Neural progenitor cell (in vitro differentiated cells): Measurements from ENCODE around the gene P4HA1.

Experiments used
- CTCF ChIP-seq: fragments of 200-600 bp; sonication (generic); IDR thresholded peaks from 2 replicates; pipeline ENCODE4 v1.5.1; 2017; ENCODE audit warnings: antibody characterized with exemption, mild to moderate bottlenecking
- EZH2phosphoT487 ChIP-seq: fragments of 200-600 bp; sonication (generic); IDR thresholded peaks from 2 replicates; pipeline ENCODE4 v1.6.1; 2017; ENCODE audit warnings: antibody characterized with exemption

DNA sequence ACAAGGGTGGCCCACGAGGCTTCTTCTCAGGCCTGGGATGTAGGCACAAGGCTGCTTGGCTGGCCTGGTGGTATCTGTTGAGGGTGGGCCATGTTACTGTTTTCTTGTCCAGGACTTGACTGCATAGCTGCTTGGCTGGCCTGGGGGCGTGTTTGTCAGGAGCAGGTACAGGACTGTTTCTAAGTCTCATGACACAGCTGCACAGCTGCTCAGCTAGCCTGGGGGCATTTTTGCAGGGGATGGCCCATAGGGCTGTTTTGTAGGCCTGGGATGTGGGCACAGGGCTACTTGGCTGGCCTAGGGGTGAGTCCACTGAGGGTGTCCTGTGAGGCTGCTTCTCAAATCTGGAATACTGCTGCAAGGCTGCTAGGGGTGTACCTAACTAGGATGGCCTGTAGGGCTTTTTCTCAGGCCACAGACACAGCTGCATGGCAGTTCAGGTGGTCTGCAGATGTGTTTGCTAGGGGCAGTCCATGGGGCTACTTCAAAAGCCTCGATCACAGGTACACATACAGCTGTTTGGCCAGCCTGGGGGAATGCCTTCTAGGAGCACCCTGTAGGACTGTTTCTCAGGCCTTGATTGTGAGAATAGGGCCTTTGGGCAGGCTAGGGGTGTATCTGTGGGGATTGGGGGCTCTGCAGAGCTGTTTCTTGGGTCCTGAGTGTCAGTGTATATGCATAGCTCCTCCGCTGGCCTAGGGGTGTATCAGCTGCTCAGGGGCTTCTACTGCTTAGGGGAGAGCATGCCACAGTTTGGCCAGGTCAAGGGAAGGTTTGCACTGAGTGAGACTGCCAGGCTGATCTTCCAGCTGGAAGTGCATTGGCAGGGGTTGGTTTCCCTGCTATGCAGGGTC lies 115.4 kb downstream of the P4HA1 start:
- TF ChIP-seq CTCF: no peak
- TF ChIP-seq EZH2phosphoT487: no peak
